Osteocyte (in vitro differentiated cells): ENCODE data around the gene FBXO4. TPM values are rescaled to one million over a fixed set of nuclear protein-coding genes. Genes with fewer than 3 reads are reported as not detected.

Source experiments
- DNase-seq: peaks from one replicate; pipeline ENCODE4 v3.0.0; 2021; ENCODE audit warnings: mixed read lengths; ENCODE audit not compliant: unreplicated experiment; ENCODE audit errors: extremely low spot score
- H3K27ac Mint-ChIP-seq: one replicate; pipeline ENCODE4 v1.8.0; 2021; ENCODE audit warnings: mild to moderate bottlenecking, mixed read lengths; ENCODE audit not compliant: unreplicated experiment
- H3K27me3 Mint-ChIP-seq: one replicate; pipeline ENCODE4 v1.8.0; 2021; ENCODE audit warnings: mixed read lengths; ENCODE audit not compliant: unreplicated experiment
- H3K36me3 Mint-ChIP-seq: one replicate; pipeline ENCODE4 v1.8.0; 2021; ENCODE audit warnings: mixed read lengths; ENCODE audit not compliant: unreplicated experiment
- H3K4me1 Mint-ChIP-seq: one replicate; pipeline ENCODE4 v1.8.0; 2021; ENCODE audit warnings: mixed read lengths; ENCODE audit not compliant: unreplicated experiment
- H3K4me3 Mint-ChIP-seq: one replicate; pipeline ENCODE4 v1.8.0; 2021; ENCODE audit warnings: mild to moderate bottlenecking, moderate library complexity, mixed read lengths; ENCODE audit not compliant: unreplicated experiment
- H3K9me3 Mint-ChIP-seq: one replicate; pipeline ENCODE4 v1.8.0; 2021; ENCODE audit warnings: mixed read lengths; ENCODE audit not compliant: unreplicated experiment
- CTCF ChIP-seq: fragments of 200-600 bp; sonication (generic); IDR thresholded peaks from 2 replicates; pipeline ENCODE4 v1.5.0; 2021; ENCODE audit warnings: antibody characterized with exemption, mild to moderate bottlenecking, moderate library complexity
- total RNA-seq: library from RNA; stranded (reverse); gene quantifications from 2 replicates; pipeline ENCODE4 v1.2.1, GENCODE V29; 2021

FBXO4 gene
- total RNA-seq, 1 donor from 2014 or later: 4.2 TPM

DNA sequence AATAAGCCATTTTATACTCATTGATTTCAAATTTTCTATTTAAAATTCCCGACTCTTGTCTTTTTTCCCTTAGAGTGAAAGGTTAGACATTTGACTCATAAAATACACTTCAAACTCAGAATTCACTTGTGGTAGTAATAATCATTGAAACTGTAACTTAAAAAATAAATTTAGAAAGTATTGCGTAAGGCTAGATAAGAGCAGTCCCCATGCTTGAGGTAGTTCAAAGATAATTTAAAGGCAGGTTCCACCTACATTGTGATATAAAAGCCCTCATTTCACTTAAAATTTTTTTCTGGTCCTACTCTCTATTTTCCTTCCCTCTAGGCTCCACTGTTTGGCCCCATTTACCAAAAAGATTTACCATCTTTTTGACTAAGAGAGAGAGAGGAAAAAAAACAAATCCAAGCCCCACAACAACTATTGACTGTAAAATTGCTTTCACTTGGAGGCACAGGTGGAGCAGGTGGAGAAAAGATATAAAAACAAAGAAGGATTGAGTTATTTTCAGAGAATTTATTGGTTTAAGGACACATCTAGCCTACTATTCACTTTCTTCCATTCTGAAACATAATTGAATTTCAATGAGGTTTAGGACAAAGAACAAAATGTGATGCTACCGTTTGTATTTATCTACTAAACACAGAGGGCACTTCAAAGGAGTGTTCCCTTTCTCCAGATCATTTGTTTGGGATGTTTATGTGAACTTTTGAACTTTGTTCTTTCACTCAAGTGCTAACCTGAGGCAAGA lies 61.0 kb downstream of the FBXO4 start:
- Mint-ChIP-seq H3K4me3 (no peak overlapping the region), H3K27me3 (peaks cover 11% of the 10 kb centered on the region), H3K27ac (no peak overlapping the region), H3K9me3 (no peaks in the 10 kb centered on the region), H3K4me1 (no peaks in the 10 kb centered on the region), H3K36me3 (no peaks in the 10 kb centered on the region)
- no peak for TF ChIP-seq CTCF
- DNase-seq: no peak

Other genes starting within 250 kb of the FBXO4 start
- 41.0 and 41.9 TPM in 2 replicates for gene OXCT1, start 54.9 kb upstream of the FBXO4 start, total RNA-seq
- gene RIMOC1, start 20.9 kb upstream of the FBXO4 start, total RNA-seq: 43.6 and 44.4 TPM in 2 replicates